ENCODE data around the gene PAF1.
A peak's percentile ranks its signal among the peaks of the same experiment; 100 is the strongest.

- TF ChIP-seq YY1 (IDR thresholded peaks at IDR 0.05; ENCODE audit: extremely low read depth, insufficient replicate concordance, low read depth, low read length) (no peak), EZH2 (IDR thresholded peaks at IDR 0.05) (no peak), CTCF (IDR thresholded peaks at IDR 0.05 in 2 of 3, conservative IDR thresholded peaks at IDR 0.05 in 1 of 3; ENCODE audit: borderline replicate concordance in 1 of 3, insufficient read depth in 1 of 3, low read depth in 2 of 3, low read length in 2 of 3) (no peak), POLR2A (IDR thresholded peaks at IDR 0.05; ENCODE audit: borderline replicate concordance, extremely low read depth, insufficient read depth, insufficient read length) (no peak), TCF7L2 (IDR thresholded peaks at IDR 0.05; ENCODE audit: borderline replicate concordance, extremely low read depth, insufficient read depth, insufficient read length) (no peak), POLR2AphosphoS5 (IDR thresholded peaks at IDR 0.05; ENCODE audit: low read depth, low read length) (peak; percentile 7; the same call in 1 of the 2 replicates), ATF3 (IDR thresholded peaks at IDR 0.05) (no peak), SIN3A (IDR thresholded peaks at IDR 0.05; ENCODE audit: low read depth) (no peak), SP1 (IDR thresholded peaks at IDR 0.05; ENCODE audit: low read depth) (no peak), MAX (IDR thresholded peaks at IDR 0.05) (no peak)
Measured at GRCh38 chr19:39433480-39434079, 42.7 kb upstream of the PAF1 start.
